ENCODE measurements around the gene MMP14. TPM values are rescaled to one million over a fixed set of nuclear protein-coding genes. Genes with fewer than 3 reads are reported as not detected.
"Not testable (repeated sequence)": the region's sequence is repeated elsewhere in the genome, so short reads cannot be mapped to it uniquely, and the experiment has no call there.

The MMP14 gene
- 172 TPM for total RNA-seq

- DNase-seq (ENCODE audit: low spot score), result peak; percentile 90
Measured at GRCh38 chr14:22836301-22837113, at the start of gene MMP14. Gene MMP14 (plus strand): TSS chr14:22836585. CDS start chr14:22836818, 233 bp downstream.

GRCh38 chr14:22786685-22787084, 49.7 kb upstream of the MMP14 start:
- no peak for DNase-seq (ENCODE audit: low spot score)

- no peak for DNase-seq (ENCODE audit: low spot score)
Measured at GRCh38 chr14:22791301-22791700, 45.1 kb upstream of the MMP14 start.

- DNase-seq (ENCODE audit: low spot score), result no peak
Measured at GRCh38 chr14:22792158-22792557, 44.2 kb upstream of the MMP14 start.

GRCh38 chr14:22793550-22793949, 42.8 kb upstream of the MMP14 start:
- DNase-seq (ENCODE audit: low spot score), result not testable (repeated sequence)

GRCh38 chr14:22793976-22794375, 42.4 kb upstream of the MMP14 start:
- no peak for DNase-seq (ENCODE audit: low spot score)

GRCh38 chr14:22794551-22794951, 41.8 kb upstream of the MMP14 start:
- DNase-seq (ENCODE audit: low spot score), result no peak

GRCh38 chr14:22796087-22796707, 40.2 kb upstream of the MMP14 start:
- no peak for DNase-seq (ENCODE audit: low spot score)

GRCh38 chr14:22797017-22797917, 39.1 kb upstream of the MMP14 start:
- DNase-seq (ENCODE audit: low spot score), result no peak

- DNase-seq (ENCODE audit: low spot score), result no peak
Measured at GRCh38 chr14:22798528-22798927, 37.9 kb upstream of the MMP14 start.

GRCh38 chr14:22800346-22800745, 36.0 kb upstream of the MMP14 start:
- DNase-seq (ENCODE audit: low spot score), result no peak

GRCh38 chr14:22801716-22802115, 34.7 kb upstream of the MMP14 start:
- no peak for DNase-seq (ENCODE audit: low spot score)

GRCh38 chr14:22802860-22803686, 33.3 kb upstream of the MMP14 start:
- DNase-seq (ENCODE audit: low spot score), result no peak

- DNase-seq (ENCODE audit: low spot score), result no peak
Measured at GRCh38 chr14:22803687-22803974, 32.8 kb upstream of the MMP14 start.

- not testable (repeated sequence) for DNase-seq (ENCODE audit: low spot score)
Measured at GRCh38 chr14:22805235-22805634, 31.1 kb upstream of the MMP14 start.

GRCh38 chr14:22807432-22808087, 28.8 kb upstream of the MMP14 start:
- no peak for DNase-seq (ENCODE audit: low spot score)

GRCh38 chr14:22808388-22809209, 27.8 kb upstream of the MMP14 start:
- no peak for DNase-seq (ENCODE audit: low spot score)

- no peak for DNase-seq (ENCODE audit: low spot score)
Measured at GRCh38 chr14:22811722-22812121, 24.7 kb upstream of the MMP14 start.

- no peak for DNase-seq (ENCODE audit: low spot score)
Measured at GRCh38 chr14:22812744-22813143, 23.6 kb upstream of the MMP14 start.

- no peak for DNase-seq (ENCODE audit: low spot score)
Measured at GRCh38 chr14:22813145-22813544, 23.2 kb upstream of the MMP14 start.
